GM19023 (cell line): ENCODE measurements around the gene DPF3.

Experiments
- ATAC-seq: cut with Tn5 transposase; IDR thresholded peaks from one replicate; pipeline ENCODE4 v1.9.1; 2021; ENCODE audit warnings: mild to moderate bottlenecking, moderate library complexity; ENCODE audit not compliant: unreplicated experiment

DPF3 gene

DNA sequence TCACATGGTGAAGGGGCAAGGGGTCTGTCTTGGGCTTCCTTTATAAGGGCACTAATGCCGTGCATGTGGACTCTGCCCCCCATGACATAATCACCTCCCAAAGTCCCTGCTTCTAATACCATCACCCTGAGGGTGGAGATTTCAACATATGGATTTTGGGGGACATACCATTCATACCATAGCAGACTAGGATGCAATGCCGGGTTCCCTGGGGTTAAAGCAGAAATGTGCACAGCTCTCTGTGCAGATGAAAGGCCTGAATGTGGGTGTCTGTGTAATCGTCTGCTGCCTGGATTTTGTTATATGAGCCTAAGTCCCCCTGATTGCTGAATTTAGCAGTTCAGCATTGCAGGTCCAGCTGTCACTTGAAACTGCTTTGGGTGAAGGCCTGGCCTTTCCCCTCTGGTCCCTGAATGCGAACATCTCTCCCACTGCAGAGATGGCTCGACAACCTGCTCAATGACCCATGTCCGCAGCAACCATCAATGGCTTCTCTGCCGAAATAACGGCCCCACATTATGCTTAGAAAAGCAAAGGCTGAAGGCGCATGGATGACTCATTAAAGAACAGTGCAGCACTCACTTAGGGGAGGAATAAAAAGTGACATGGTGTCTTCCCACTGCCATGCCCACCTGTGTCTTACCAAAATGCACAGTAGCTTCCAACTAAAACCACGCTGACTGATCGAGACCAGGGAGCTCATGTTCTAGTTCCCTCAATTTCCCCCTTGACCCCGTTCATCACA, 286.3 kb downstream of the DPF3 start:
- no peak for ATAC-seq

DNA sequence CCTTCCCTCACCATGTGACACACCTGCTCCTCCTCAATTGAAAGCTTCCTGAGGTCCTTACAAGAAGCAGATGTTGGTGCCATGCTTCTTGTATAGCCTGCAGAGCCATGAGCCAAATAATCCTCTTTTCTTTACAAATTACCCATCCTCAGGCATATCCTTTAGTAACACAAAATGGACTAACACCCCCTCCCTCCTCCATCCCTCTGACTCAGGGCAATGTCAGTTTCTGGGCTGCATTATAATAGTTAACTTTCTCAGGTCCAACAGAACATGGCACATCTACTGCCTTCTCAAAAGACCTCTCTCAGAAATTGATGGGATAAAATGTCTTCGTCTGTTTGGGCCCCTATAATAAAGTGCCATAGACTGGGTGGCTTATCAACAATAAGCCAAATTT, 287.0 kb downstream of the DPF3 start:
- no peak for ATAC-seq

- ATAC-seq = no peak
These were observed 288.0 kb downstream of the DPF3 start for GRCh38 chr14:72605921-72606220.

- ATAC-seq = no peak
These were observed 288.6 kb downstream of the DPF3 start for GRCh38 chr14:72605096-72605920.

GRCh38 chr14:72604133-72604532, 289.8 kb downstream of the DPF3 start:
- ATAC-seq = no peak

DNA sequence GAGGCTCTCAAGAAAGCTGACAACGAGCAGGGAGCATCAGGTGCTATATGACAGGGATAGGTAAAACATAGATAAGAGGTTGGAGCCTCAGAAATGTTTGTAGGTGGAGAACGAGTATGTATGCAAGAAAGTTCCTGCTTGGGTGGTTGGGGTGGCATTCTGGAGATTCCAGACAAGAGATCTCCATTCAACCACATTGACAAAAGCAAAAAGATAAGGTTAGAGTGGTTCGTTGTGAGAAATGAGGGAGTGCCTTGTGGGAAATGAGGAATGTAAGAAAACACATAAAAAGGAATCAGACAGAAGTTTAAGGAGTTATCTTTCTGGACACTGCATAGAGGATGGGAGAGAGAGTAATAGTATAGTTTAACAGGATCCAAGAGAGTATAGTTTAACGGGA, 290.3 kb downstream of the DPF3 start:
- no peak for ATAC-seq

DNA sequence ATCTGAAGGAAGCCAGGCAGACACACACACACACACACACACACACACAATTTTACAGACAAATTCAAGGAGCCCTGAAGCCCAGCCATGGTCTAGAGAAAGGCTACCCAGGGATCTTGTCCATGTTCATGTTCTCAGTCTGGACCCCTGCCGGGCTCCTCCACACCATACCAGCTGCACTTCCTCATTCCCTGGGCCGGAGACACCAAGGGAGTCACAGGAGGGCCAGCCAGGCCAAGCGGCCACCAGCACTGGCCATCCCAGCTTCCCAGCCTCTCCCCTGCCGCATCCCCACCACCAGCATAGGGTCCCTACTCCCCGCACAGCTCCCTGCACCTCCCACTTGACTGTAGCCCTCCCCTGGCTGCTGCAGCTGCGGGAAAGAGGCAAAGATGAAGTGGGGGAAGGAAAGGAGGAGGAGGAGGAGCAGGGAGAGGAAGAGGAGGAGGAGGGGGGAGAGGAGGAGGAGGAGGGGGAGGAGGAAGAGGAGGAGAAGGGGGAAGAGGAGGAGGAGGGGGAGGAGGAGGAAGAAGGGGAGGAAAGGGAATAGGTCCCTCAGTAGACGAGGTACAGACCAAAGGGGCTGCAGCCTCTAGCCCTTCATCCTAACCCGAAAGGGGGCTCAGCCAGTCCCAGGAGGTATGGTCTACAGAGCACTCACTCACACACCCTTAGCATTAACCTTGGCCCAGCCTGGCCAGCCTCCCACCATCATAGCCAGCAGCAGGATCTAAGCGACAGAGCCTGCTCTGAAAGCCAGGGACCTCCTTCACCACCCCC, 293.2 kb downstream of the DPF3 start:
- no peak for ATAC-seq

DNA sequence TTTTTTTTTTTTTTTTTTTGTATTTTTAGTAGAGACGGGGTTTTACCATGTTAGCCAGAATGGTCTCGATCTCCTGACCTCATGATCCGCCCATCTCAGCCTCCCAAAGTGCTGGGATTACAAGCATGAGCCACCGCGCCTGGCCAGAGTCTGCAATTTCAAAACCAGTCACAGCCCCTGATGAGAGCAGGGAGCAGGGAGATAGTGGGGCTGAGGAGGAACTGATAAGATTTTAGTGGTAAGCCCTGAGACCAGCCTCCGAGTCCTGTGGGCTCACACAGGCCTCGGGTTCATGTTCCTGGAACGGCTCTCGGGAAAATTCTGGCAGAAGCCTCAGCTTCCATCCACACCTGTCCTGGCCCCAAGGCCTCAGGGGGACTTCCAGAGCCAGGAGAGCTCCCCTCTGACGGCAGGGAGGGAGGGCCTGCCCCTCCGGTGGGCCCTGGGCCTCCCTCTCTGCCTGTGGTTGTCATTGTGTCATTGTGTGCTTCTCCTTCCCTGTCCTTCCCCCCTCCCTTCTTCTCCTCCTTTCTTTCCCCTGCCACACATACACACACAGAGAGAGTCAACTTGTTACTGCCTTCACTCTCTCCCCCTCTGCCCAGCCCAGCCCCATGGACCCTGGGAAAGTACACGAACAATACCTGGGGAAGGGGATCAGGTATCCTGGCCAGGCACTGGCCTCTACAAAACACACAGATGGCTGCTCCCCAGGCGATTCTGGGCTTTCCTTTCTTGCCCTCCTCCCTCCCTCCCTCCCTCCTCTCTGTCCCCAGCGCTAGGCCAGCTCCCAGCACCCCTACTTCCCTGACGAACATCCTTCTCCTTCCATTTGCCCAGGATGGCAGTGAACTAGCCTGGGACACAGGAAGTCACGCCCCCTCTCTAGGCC, 294.1 kb downstream of the DPF3 start:
- no peak for ATAC-seq

GRCh38 chr14:72598306-72598705, 295.6 kb downstream of the DPF3 start:
- ATAC-seq = peak; percentile 45

- no peak for ATAC-seq
These were observed 296.4 kb downstream of the DPF3 start for GRCh38 chr14:72597252-72598233.

GRCh38 chr14:72595152-72595862, 298.6 kb downstream of the DPF3 start:
- no peak for ATAC-seq

GRCh38 chr14:72594099-72594901, 299.6 kb downstream of the DPF3 start:
- no peak for ATAC-seq

- ATAC-seq = no peak
These were observed 302.5 kb downstream of the DPF3 start for GRCh38 chr14:72591391-72591790.

DNA sequence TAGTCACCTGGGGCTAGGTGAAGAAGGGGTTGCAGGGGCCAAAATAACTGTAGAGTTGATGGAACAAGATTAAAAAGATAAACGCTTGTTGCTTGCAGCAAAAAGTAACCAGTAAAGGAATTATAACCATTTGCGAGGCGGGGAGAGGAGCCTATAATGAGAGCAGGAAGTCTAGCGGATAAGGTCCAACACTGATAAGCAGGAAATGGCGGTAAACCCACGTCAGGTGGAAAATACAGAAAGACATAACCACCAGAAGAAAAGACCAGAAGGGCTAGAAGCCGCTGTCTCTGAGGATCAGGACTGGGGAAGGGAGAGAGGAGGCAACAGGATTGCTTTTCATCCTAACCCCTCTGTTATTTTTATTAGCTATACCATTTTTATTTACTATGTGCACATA, 303.3 kb downstream of the DPF3 start:
- ATAC-seq = no peak

GRCh38 chr14:72589652-72590051, 304.2 kb downstream of the DPF3 start:
- ATAC-seq = no peak

DNA sequence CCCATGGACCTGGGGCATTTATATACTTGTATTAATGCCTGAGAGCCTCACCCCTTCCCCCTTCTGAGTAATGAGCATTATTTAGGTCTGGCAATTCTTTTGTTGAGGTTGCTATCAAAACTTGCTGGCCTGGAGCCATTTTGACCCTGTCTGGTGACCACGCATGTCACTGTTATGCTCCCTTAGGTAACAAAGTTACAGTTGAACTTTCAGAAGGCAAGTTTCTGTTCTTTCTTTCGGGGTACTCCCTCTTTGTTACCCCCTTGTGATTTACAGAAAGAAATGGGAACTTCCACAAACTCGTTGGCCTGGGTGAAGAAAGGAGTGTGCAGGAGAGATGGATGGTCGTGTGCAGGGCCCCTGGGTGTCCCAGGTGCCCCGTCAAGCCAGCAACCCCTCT, 305.4 kb downstream of the DPF3 start:
- no peak for ATAC-seq

DNA sequence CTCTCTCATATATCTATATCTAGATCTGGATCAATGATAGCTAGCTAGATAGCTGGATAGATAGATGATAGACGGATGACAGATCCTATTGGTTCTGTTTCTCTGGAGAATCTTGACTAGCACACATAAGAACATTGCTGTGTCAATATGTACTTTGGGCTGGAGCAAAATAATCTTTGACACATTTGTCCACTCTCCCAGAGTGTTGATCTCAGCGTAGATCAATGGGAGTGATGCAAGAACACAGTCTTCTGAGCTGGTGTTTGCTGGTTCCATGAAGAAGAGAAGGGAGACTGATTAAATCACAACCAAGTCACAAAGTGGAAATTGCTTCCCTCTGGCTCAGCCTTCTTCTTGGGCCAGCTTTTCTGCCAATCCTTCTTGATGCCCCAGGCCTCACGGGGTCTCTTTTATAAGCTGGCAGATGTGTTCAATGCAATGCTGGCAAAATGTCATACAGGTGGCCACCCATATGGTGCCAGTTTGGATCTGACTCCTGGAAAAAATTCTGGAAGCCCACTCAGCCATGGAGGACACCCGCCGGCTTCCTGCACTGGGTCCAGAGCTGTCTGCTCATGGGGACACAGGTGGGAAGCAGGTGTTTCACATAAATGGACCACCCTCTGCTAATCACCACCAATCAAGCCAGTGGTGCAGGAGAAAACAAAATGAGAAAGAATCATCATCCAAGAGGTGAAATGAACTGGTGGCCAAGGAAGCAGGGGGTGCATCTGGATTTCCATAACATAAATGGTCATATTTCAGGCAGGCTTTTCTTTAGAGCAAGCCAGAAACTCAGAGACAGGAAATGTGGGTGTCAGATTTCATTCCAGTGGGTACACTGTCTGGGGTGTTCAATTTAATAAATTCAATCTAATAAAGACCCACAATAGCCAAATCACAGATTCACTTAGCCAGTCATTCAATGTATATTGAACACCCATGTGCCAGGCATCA, 310.3 kb downstream of the DPF3 start:
- ATAC-seq = no peak
